Measurements from ENCODE around the gene WRAP73.
A peak's percentile ranks its signal among the peaks of the same experiment; 100 is the strongest.

The WRAP73 gene

DNA sequence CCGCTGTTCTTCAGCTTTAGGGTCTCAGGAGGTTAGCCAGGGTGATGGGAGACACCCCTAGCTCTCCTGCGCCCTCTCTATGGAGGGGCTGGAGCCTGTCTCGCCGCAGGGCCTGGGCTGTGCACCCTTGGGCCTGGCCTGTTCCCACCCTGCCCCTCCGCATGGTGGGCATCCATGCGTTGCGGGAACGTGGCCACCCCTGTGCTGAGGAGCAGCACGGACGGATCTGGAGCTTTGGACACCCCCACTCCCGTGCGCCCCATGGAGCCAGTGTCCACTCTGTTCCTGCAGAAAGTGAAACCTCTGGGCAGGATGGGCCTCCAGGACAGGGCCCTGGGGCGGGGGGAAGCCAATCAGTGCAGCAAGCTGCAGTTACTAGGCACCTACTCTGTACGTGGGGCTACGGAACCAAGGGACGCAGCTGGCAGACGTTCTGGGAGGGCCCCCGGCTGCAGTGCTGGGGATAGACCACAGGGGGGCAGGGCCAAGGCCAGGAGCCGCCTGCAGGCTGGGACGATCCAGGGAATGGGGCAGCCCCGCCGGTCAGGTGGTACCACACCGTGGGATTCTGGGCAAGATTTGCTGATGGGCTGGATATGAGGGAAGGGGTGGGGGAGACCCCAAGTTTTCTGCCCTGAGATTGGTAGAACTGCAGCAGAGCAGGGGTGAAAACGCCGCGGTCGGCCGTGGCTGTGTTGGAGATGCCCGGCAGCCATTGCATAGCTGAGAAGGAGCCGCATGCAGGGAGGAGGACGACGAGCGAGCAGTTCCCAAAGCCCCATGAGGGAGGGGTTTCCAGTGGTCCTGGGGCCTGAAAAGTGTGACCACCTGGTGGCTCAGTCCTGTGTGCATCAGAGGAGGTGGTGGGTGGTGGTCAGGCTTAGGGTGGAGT, 45.7 kb upstream of the WRAP73 start:
- no peak overlapping the region for H3K4me3 ChIP-seq (ENCODE audit: low read depth, low read length)
- TF ChIP-seq, protein P1, sequence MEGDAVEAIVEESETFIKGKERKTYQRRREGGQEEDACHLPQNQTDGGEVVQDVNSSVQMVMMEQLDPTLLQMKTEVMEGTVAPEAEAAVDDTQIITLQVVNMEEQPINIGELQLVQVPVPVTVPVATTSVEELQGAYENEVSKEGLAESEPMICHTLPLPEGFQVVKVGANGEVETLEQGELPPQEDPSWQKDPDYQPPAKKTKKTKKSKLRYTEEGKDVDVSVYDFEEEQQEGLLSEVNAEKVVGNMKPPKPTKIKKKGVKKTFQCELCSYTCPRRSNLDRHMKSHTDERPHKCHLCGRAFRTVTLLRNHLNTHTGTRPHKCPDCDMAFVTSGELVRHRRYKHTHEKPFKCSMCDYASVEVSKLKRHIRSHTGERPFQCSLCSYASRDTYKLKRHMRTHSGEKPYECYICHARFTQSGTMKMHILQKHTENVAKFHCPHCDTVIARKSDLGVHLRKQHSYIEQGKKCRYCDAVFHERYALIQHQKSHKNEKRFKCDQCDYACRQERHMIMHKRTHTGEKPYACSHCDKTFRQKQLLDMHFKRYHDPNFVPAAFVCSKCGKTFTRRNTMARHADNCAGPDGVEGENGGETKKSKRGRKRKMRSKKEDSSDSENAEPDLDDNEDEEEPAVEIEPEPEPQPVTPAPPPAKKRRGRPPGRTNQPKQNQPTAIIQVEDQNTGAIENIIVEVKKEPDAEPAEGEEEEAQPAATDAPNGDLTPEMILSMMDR (IDR thresholded peaks at IDR 0.05; ENCODE audit: low read depth, low read length) = peak; percentile 77

DNA sequence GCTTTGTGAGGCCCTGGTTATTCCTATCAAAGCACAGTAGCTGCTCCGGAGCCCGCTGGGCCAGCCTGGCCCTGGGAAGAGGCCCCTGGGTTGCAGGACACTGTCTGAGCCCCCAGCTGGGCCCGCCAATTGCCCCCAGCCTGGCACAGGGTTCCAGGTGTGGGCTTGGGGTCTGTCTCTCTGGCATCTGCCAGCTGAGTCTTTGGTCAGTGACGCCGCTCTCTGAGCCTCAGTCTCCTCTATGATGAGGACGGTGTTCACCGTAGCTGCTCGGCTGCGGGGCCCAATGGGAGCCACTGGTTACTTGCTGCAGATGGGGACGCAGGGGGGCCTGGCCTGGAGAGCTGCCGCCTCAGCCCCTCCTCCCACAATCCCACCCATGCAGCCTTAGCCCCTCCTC, 43.4 kb upstream of the WRAP73 start:
- TF ChIP-seq, protein P1 (IDR thresholded peaks at IDR 0.05; ENCODE audit: low read depth, low read length) = no peak
- no peak overlapping the region for H3K4me3 ChIP-seq (ENCODE audit: low read depth, low read length)

DNA sequence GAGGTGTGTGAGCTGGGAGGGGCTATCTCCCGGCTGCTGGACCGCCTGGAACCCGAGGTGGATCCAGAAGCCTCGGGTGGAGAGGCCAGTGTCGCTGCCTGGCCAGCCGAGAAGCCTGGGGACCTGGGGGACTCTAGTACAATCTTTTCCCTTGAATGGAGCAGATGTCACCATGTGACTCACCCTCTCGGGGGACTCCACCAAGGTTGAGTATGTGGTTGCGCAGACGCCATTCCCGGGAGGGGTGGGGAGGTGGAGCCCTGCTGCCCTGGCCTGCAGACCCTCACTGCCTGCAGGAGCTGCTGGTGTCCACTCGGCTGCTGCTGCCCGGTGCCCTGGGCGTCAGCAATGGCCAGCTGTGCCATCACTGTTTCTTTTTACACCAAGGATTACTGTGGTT, 42.7 kb upstream of the WRAP73 start:
- TF ChIP-seq, protein P1 (IDR thresholded peaks at IDR 0.05; ENCODE audit: low read depth, low read length) = no peak
- H3K4me3 ChIP-seq (ENCODE audit: low read depth, low read length) = no peak overlapping the region

DNA sequence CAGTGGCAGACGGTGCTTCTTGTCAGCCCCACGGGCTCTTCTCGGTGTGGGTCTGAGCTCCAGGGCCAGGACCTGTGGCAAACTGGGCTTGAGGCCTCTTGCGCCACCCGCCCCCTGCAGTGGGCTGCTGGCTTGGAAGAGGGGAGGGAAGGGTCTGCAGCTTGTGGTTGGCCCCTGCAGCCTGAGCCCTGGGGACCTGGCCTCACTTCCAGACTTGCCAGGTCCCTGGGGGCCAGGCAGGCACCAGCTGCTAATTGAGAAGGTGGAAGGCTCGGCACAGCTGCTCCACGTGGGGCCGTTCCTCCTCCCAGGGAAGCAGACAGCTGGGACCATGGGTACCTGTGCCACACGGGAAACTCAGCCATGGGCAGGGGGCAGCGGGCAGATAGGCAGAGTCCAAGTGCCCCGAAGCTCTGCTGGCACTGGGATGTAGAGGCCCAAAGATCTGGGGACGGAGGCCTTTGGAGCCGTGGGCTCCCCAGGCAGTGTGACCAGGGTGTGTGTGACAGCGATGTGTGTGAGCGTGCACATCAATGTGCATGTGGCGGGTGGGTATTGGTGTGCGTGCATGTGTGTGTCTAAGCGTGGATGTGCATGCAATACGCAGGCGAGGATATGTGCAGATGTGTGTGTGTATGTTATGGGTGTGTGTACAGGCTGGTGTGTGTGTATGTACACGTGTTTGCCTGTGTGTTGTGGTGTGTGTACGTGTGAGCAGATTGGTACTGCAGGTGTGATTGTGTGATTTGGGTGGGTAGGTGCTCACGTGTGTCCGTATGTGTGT, 41.7 kb upstream of the WRAP73 start:
- TF ChIP-seq, protein P1 (IDR thresholded peaks at IDR 0.05; ENCODE audit: low read depth, low read length) = no peak
- no peak overlapping the region for H3K4me3 ChIP-seq (ENCODE audit: low read depth, low read length)

DNA sequence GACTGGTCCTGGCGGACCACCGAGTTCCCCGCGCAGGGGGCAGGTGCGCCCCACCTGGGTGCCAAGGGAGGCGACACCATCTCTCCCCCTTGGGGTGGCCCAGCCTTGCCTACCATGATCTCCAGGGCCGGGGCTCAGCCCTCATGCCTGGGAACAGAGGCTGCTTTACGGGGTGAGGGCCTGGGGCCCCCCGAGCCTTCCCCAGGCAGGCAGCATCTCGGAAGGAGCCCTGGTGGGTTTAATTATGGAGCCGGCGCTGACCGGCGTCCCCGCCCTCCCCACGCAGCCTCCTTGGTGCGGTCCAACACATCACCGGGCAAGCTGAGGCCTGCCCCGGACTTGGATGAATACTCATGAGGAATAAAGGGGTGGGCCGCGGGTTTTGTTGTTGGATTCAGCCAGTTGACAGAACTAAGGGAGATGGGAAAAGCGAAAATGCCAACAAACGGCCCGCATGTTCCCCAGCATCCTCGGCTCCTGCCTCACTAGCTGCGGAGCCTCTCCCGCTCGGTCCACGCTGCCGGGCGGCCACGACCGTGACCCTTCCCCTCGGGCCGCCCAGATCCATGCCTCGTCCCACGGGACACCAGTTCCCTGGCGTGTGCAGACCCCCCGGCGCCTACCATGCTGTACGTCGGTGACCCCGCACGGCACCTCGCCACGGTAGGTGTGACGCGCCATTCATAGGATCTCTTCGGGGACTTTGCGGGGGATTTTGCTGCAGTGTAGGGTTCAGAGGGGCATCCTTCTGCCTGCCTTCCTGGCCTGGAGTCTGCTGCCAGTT, 40.6 kb upstream of the WRAP73 start:
- no peak overlapping the region for H3K4me3 ChIP-seq (ENCODE audit: low read depth, low read length)
- TF ChIP-seq, protein P1 (IDR thresholded peaks at IDR 0.05; ENCODE audit: low read depth, low read length) = no peak

DNA sequence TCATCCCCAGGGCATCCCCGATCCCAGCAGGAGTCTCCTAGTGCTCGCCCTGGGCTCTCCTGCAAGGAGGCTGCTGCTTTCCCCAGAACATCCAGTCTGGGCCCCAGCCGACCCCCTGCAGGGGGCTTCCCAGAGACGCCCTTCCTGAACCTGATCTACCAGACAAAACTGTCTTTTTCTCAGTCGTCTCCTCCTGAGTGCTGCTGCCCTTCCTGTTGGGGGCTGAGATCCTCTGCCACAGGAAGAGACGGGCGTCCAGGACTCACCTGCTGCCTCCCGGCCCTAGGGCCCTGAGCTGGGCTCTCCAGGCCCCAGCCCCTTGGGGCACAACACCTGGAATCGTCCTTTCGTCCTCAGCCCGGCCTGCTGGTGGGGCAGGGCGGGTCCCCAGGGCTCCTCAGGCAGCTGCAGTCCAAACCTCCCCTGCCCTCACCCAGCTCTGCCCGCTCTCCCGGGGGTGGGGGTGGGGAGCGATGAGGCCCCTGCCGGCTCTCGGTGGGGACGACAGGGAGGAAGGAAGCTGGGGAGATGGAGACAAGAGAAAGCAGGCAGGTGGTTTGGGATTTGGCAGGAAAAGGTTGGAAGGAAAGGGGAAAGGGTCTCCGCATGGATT, 39.3 kb upstream of the WRAP73 start:
- TF ChIP-seq, protein P1 (IDR thresholded peaks at IDR 0.05; ENCODE audit: low read depth, low read length) = no peak
- H3K4me3 ChIP-seq (ENCODE audit: low read depth, low read length) = no peak overlapping the region

All from WI38 (cell line).